IMR-90 (cell line): Measurements from ENCODE around the gene TDRD1. TPM values are rescaled to one million over a fixed set of nuclear protein-coding genes. Genes with fewer than 3 reads are reported as not detected.

Experiments
- ATAC-seq: fragments of 200-7000 bp; cut with Tn5 transposase; 2 replicates; pipeline ENCODE4 v1.9.1; 2020; ENCODE audit warnings: low read depth, mild to moderate bottlenecking, moderate library complexity
- BruUV-seq: library from RNA; stranded (reverse); fragments of 400-500 nt; replicated peaks from 2 replicates; lab custom pipeline; 2021; lab: Mats Ljungman, UMichigan
- CTCF ChIA-PET: fragments of 300-600 bp; formaldehyde crosslinking; extraction: SDS; loops from one replicate; lab custom pipeline; 2021; ENCODE audit warnings: antibody characterized with exemption; lab: Yijun Ruan, JAX
- POLR2A ChIA-PET: fragments of 300-600 bp; sonication (Branson Sonifier 250); formaldehyde crosslinking; loops from one replicate; lab custom pipeline; 2022; ENCODE audit warnings: antibody characterized with exemption; ENCODE audit not compliant: unreplicated experiment; lab: Charles Lee
- DNase-seq: peaks from one replicate; pipeline ENCODE4 v3.0.0; 2013
- H2AFZ ChIP-seq: replicated peaks from 2 replicates; pipeline ENCODE3; 2013; ENCODE audit warnings: low read length, mild to moderate bottlenecking; ENCODE audit not compliant: poor library complexity
- H2AK5ac ChIP-seq: 2 replicates; pipeline ENCODE4 v1.6.1; 2013; ENCODE audit warnings: low read depth, low read length, inconsistent platforms
- H2AK9ac ChIP-seq: replicated peaks from 2 replicates; pipeline ENCODE3; 2013; ENCODE audit warnings: mild to moderate bottlenecking, low read depth, low read length, moderate library complexity; ENCODE audit not compliant: poor library complexity
- H2BK120ac ChIP-seq: 2 replicates; pipeline ENCODE4 v1.6.1; 2013; ENCODE audit warnings: low read depth, low read length, inconsistent platforms
- H2BK15ac ChIP-seq: 3 replicates; pipeline ENCODE4 v1.6.1; 2013; ENCODE audit warnings: low read depth, low read length, inconsistent platforms
- H2BK20ac ChIP-seq: 2 replicates; pipeline ENCODE4 v1.6.1; 2013; ENCODE audit warnings: low read depth, mild to moderate bottlenecking, inconsistent platforms, low read length, moderate library complexity
- H2BK5ac ChIP-seq: 2 replicates; pipeline ENCODE4 v1.6.1; 2013; ENCODE audit warnings: mild to moderate bottlenecking, low read depth, low read length, inconsistent platforms; ENCODE audit not compliant: poor library complexity, severe bottlenecking
- H3K14ac ChIP-seq: replicated peaks from 2 replicates; pipeline ENCODE4 v1.6.1; 2013; ENCODE audit warnings: low read depth, low read length, inconsistent platforms
- H3K18ac ChIP-seq: 2 replicates; pipeline ENCODE4 v1.6.1; 2013; ENCODE audit warnings: low read depth, low read length, control low read depth
- H3K23ac ChIP-seq: 2 replicates; pipeline ENCODE4 v1.6.1; 2013; ENCODE audit warnings: low read depth, low read length, inconsistent platforms
- H3K27ac ChIP-seq: 2 replicates; pipeline ENCODE4 v1.5.1; 2013; ENCODE audit warnings: mild to moderate bottlenecking, control low read depth, low read length; ENCODE audit not compliant: insufficient read depth
- H3K27me3 ChIP-seq: 2 replicates; pipeline ENCODE4 v1.6.1; 2013; ENCODE audit warnings: low read length; ENCODE audit not compliant: control insufficient read depth, insufficient read depth
- H3K36me3 ChIP-seq: 2 replicates; pipeline ENCODE4 v1.6.1; 2013; ENCODE audit warnings: low read length, mixed read lengths; ENCODE audit not compliant: control insufficient read depth, insufficient read depth
- H3K4ac ChIP-seq: 2 replicates; pipeline ENCODE4 v1.6.1; 2013; ENCODE audit warnings: low read depth, low read length, inconsistent platforms
- H3K4me1 ChIP-seq: 2 replicates; pipeline ENCODE4 v1.6.1; 2013; ENCODE audit warnings: low read length, mixed read lengths; ENCODE audit not compliant: control insufficient read depth, insufficient read depth
- H3K4me2 ChIP-seq: 2 replicates; pipeline ENCODE4 v1.6.1; 2013; ENCODE audit warnings: low read depth, mild to moderate bottlenecking, control low read depth, low read length, moderate library complexity
- H3K4me3 ChIP-seq: 2 replicates; pipeline ENCODE4 v1.5.1; 2013; ENCODE audit warnings: low read depth, mild to moderate bottlenecking, control low read depth, low read length, moderate library complexity; ENCODE audit not compliant: insufficient read depth
- H3K56ac ChIP-seq: 2 replicates; pipeline ENCODE4 v1.6.1; 2013; ENCODE audit warnings: low read length, inconsistent platforms; ENCODE audit not compliant: insufficient read depth; ENCODE audit errors: extremely low read depth
- H3K79me1 ChIP-seq, 2 experiments: 2 replicates each; pipeline ENCODE4 v1.6.1; 2013; ENCODE audit warnings: low read length in 2 of 2, inconsistent platforms in 1 of 2, low read depth in 1 of 2
- H3K9ac ChIP-seq: 2 replicates; pipeline ENCODE4 v1.6.1; 2013; ENCODE audit warnings: low read depth, low read length, control low read depth
- H3K9me1 ChIP-seq: 2 replicates; pipeline ENCODE4 v1.6.1; 2013; ENCODE audit warnings: low read length, inconsistent platforms; ENCODE audit not compliant: insufficient read depth
- H3K9me3 ChIP-seq: 2 replicates; pipeline ENCODE4 v1.6.1; 2013; ENCODE audit warnings: low read length; ENCODE audit not compliant: control insufficient read depth, insufficient read depth
- H4K20me1 ChIP-seq: 2 replicates; pipeline ENCODE4 v1.6.1; 2013; ENCODE audit warnings: low read length, inconsistent platforms; ENCODE audit not compliant: insufficient read depth
- H4K5ac ChIP-seq: 2 replicates; pipeline ENCODE4 v1.6.1; 2013; ENCODE audit warnings: mild to moderate bottlenecking, low read depth, low read length, control low read depth
- H4K8ac ChIP-seq, 2 experiments: 2 replicates each; pipeline ENCODE4 v1.6.1; 2013; ENCODE audit warnings: low read depth in 2 of 2, low read length in 2 of 2, control low read depth in 1 of 2, inconsistent platforms in 1 of 2
- H4K91ac ChIP-seq: 2 replicates; pipeline ENCODE4 v1.6.1; 2013; ENCODE audit warnings: low read depth, low read length, inconsistent platforms; ENCODE audit not compliant: insufficient read depth
- FOS ChIP-seq: fragments of 150-350 bp; IDR thresholded peaks from 2 replicates; pipeline ENCODE4 v1.6.1; 2016; ENCODE audit warnings: low read depth, low read length
- RAD21 ChIP-seq: IDR thresholded peaks from 2 replicates; pipeline ENCODE4 v1.6.1; 2012; ENCODE audit warnings: low read length, improper control_type of control experiment
- RCOR1 ChIP-seq: IDR thresholded peaks from 2 replicates; pipeline ENCODE4 v1.6.1; 2012; ENCODE audit warnings: mild to moderate bottlenecking, low read length, improper control_type of control experiment; ENCODE audit not compliant: insufficient replicate concordance
- SMC3 ChIP-seq: fragments of 150-350 bp; IDR thresholded peaks from 2 replicates; pipeline ENCODE4 v1.6.1; 2016; ENCODE audit warnings: low read depth, mild to moderate bottlenecking, antibody characterized with exemption, low read length, moderate library complexity
- WGBS, 2 experiments: methylation state at CpG; one replicate each; pipeline versions ENCODE4 v1.1.5 to v1.1.7; 2013; ENCODE audit warnings: missing lambda C conversion rate in 2 of 2; ENCODE audit not compliant: insufficient read length in 1 of 2; ENCODE audit errors: extremely low coverage in 2 of 2; 5-methylcytosine and 5-hydroxymethylcytosine counted together
- dilution Hi-C: fragments of 300-500 bp; cut with HindIII; formaldehyde crosslinking; loops from one replicate; pipeline ENCODE4 v1.14.3; 2018; ENCODE audit warnings: low sequenced_read_pairs; ENCODE audit not compliant: unreplicated experiment
- in situ Hi-C: fragments of 300-500 bp; cut with MboI; formaldehyde crosslinking; loops from 3 replicates; pipeline ENCODE4 v1.14.3; 2019; ENCODE audit warnings: low sequenced_read_pairs, inconsistent platforms, mixed read lengths
- intact Hi-C: fragments of 100-400 bp; cut with micrococcal nuclease; formaldehyde crosslinking; loops from 2 replicates; pipeline ENCODE4 v1.10.0; 2022
- polyA plus RNA-seq, 3 experiments: library from polyadenylated mRNA; depleted of rRNA; stranded (reverse); fragments of >200 nt; gene quantifications; 2 replicates each; pipeline ENCODE4 v1.2.3, GENCODE V29; 2012; ENCODE audit warnings: low replicate concordance in 1 of 3
- total RNA-seq: library from RNA; depleted of rRNA; stranded (reverse); fragments of >200 nt; gene quantifications from 2 replicates; pipeline ENCODE4 v1.2.3, GENCODE V29; 2012
- TF ChIP-seq, protein P1 (sequence below): conservative IDR thresholded peaks from 2 replicates; pipeline ENCODE4 v1.5.1; 2012; ENCODE audit warnings: mild to moderate bottlenecking, low read depth, low read length, improper control_type of control experiment
- TF ChIP-seq, protein P2 (sequence below): fragments of 150-350 bp; IDR thresholded peaks from 2 replicates; pipeline ENCODE4 v1.6.1; 2016; ENCODE audit warnings: low read depth, mild to moderate bottlenecking, low read length, moderate library complexity, borderline replicate concordance

TDRD1 gene
- total and polyA plus RNA-seq, 2 of the 4 experiments (the other 2 are of a cell fraction): not detected

DNA sequence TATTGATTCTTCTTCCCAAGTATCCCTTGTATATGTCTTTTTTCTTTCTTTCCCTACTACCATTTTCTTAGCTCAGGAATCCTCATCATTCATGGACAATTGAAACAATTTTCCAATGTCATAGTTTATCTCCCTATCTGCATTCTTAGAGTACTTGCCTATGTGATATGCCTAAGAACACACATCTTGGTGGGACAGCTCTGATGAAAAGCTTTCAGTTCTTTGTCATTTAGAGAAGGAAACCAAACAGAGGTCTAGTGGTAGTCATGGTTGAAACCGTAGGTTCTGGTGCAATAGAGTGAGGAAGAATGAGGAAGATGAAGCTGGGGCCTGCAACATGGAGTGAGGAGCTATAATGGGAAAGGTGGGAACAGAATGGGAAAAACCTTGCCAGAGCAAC is 28.2 kb downstream of the TDRD1 start:
- H3K4me3 ChIP-seq: no peak overlapping the region
- H2BK20ac ChIP-seq: no peak overlapping the region
- no peak for ATAC-seq
- no TSS peak for BruUV-seq
- no peaks in the 10 kb centered on the region for H3K79me1 ChIP-seq
- no peak overlapping the region for H3K27ac ChIP-seq
- H2AK9ac ChIP-seq: no peak overlapping the region
- DNase-seq: no peak
- H3K18ac ChIP-seq: no peak overlapping the region
- H2BK15ac ChIP-seq: no peak overlapping the region
- no peak overlapping the region for H3K56ac ChIP-seq
- no peak overlapping the region for H3K9ac ChIP-seq
- WGBS, 2 experiments: 50% methylated on average over 1 of the region's 1 CpG; no CpG with 5 or more reads in 1 of the 2 experiments
- H4K5ac ChIP-seq: no peak overlapping the region
- H4K91ac ChIP-seq: no peak overlapping the region
- no peak overlapping the region for H3K4me2 ChIP-seq
- no peaks in the 10 kb centered on the region for H3K4me1 ChIP-seq
- H3K27me3 ChIP-seq: peaks cover 8% of the 10 kb centered on the region
- H2AK5ac ChIP-seq: no peak overlapping the region
- no peak overlapping the region for H3K14ac ChIP-seq
- in situ Hi-C loops: no loop called here
- intact Hi-C loops: no loop called here
- no peak overlapping the region for H2AFZ ChIP-seq
- no peaks in the 10 kb centered on the region for H4K20me1 ChIP-seq
- CTCF ChIA-PET: no interaction called here
- H3K23ac ChIP-seq: no peak overlapping the region
- no peak overlapping the region for H3K4ac ChIP-seq
- POLR2A ChIA-PET: no interaction called here
- H2BK120ac ChIP-seq: no peak overlapping the region
- no peaks in the 10 kb centered on the region for H3K9me1 ChIP-seq
- no peak overlapping the region for H4K8ac ChIP-seq
- H3K36me3 ChIP-seq: no peaks in the 10 kb centered on the region
- dilution Hi-C loops: no loop called here
- TF ChIP-seq, protein P1, sequence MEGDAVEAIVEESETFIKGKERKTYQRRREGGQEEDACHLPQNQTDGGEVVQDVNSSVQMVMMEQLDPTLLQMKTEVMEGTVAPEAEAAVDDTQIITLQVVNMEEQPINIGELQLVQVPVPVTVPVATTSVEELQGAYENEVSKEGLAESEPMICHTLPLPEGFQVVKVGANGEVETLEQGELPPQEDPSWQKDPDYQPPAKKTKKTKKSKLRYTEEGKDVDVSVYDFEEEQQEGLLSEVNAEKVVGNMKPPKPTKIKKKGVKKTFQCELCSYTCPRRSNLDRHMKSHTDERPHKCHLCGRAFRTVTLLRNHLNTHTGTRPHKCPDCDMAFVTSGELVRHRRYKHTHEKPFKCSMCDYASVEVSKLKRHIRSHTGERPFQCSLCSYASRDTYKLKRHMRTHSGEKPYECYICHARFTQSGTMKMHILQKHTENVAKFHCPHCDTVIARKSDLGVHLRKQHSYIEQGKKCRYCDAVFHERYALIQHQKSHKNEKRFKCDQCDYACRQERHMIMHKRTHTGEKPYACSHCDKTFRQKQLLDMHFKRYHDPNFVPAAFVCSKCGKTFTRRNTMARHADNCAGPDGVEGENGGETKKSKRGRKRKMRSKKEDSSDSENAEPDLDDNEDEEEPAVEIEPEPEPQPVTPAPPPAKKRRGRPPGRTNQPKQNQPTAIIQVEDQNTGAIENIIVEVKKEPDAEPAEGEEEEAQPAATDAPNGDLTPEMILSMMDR: no peak
- TF ChIP-seq RCOR1 (no peak), SMC3 (no peak), RAD21 (no peak), FOS (no peak)
- TF ChIP-seq, protein P2, sequence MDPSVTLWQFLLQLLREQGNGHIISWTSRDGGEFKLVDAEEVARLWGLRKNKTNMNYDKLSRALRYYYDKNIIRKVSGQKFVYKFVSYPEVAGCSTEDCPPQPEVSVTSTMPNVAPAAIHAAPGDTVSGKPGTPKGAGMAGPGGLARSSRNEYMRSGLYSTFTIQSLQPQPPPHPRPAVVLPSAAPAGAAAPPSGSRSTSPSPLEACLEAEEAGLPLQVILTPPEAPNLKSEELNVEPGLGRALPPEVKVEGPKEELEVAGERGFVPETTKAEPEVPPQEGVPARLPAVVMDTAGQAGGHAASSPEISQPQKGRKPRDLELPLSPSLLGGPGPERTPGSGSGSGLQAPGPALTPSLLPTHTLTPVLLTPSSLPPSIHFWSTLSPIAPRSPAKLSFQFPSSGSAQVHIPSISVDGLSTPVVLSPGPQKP: no peak
- no peak overlapping the region for H2BK5ac ChIP-seq
- no peaks in the 10 kb centered on the region for H3K9me3 ChIP-seq
